Erythroblast (primary cell): ENCODE measurements around the gene AP1B1.

Experiments used
- DNase-seq, 2 experiments: peaks; one replicate each; lab custom pipeline; 2025; lab: John Stamatoyannopoulos, UW
- GATA1 ChIP-seq: IDR thresholded peaks from 2 replicates; pipeline ENCODE4 v1.6.1; 2011; ENCODE audit warnings: low read depth, mild to moderate bottlenecking, control low read depth, low read length, moderate library complexity
- POLR2A ChIP-seq: IDR thresholded peaks from 2 replicates; pipeline ENCODE4 v1.6.1; 2011; ENCODE audit warnings: mild to moderate bottlenecking, low read length

AP1B1 gene

GRCh38 chr22:29314537-29315285, 73.7 kb downstream of the AP1B1 start:
- peak; percentile 45 for DNase-seq
- TF ChIP-seq GATA1 (no peak), POLR2A (no peak)

- peak; percentile 32 to 33 for DNase-seq
- TF ChIP-seq POLR2A (no peak), GATA1 (no peak)
Measured at GRCh38 chr22:29313576-29314466, 74.5 kb downstream of the AP1B1 start.

- peak; percentile 86 to 88 for DNase-seq
- TF ChIP-seq POLR2A (peak; percentile 42), GATA1 (no peak)
Measured at GRCh38 chr22:29313126-29313575, 75.2 kb downstream of the AP1B1 start.

- peak in 1 of 2 experiments; percentile 37 for DNase-seq
- TF ChIP-seq POLR2A (no peak), GATA1 (no peak)
Measured at GRCh38 chr22:29312218-29313125, 75.9 kb downstream of the AP1B1 start.

GRCh38 chr22:29311464-29312217, 76.7 kb downstream of the AP1B1 start:
- no peak for DNase-seq
- TF ChIP-seq GATA1: no peak
- no peak for TF ChIP-seq POLR2A

GRCh38 chr22:29310863-29311339, 77.5 kb downstream of the AP1B1 start:
- no peak for TF ChIP-seq POLR2A
- no peak for TF ChIP-seq GATA1
- DNase-seq: peak; percentile 92 to 95

GRCh38 chr22:29310065-29310862, 78.1 kb downstream of the AP1B1 start:
- TF ChIP-seq GATA1: no peak
- no peak for TF ChIP-seq POLR2A
- DNase-seq: peak in 1 of 2 experiments; percentile 45

- DNase-seq: peak; percentile 91 to 98
Measured at GRCh38 chr22:29309332-29310064, 78.9 kb downstream of the AP1B1 start.

GRCh38 chr22:29308791-29309262, 79.5 kb downstream of the AP1B1 start:
- peak; percentile 61 to 74 for DNase-seq
- no peak for TF ChIP-seq POLR2A
- no peak for TF ChIP-seq GATA1

More at GRCh38 chr22:29309332-29310064, 78.9 kb downstream of the AP1B1 start:
- TF ChIP-seq GATA1 (peak; percentile 89), POLR2A (peak; percentile 36)

GRCh38 chr22:29308148-29308790, 80.1 kb downstream of the AP1B1 start:
- peak in 1 of 2 experiments; percentile 53 for DNase-seq
- no peak for TF ChIP-seq GATA1
- no peak for TF ChIP-seq POLR2A
